Measurements from ENCODE around the gene PMF1.

The PMF1 gene

GRCh38 chr1:156270314-156270713, 57.5 kb downstream of the PMF1 start:
- H3K36me3 Mint-ChIP-seq (ENCODE audit: low read depth) = peaks cover 75% of the 10 kb centered on the region
- no peaks in the 10 kb centered on the region for H3K27me3 Mint-ChIP-seq (ENCODE audit: low read depth)
- H3K4me1 Mint-ChIP-seq = no peaks in the 10 kb centered on the region
- no peaks in the 10 kb centered on the region for H3K9me3 Mint-ChIP-seq
- H3K27ac Mint-ChIP-seq = no peak overlapping the region
- no peak for TF ChIP-seq CTCF (IDR thresholded peaks at IDR 0.05; ENCODE audit: unreplicated experiment in 3 of 3)
- H3K4me3 Mint-ChIP-seq = no peak overlapping the region

GRCh38 chr1:156276532-156276931, 63.7 kb downstream of the PMF1 start:
- Mint-ChIP-seq H3K4me3 (no peak overlapping the region), H3K27me3 (ENCODE audit: low read depth) (no peaks in the 10 kb centered on the region), H3K27ac (no peak overlapping the region), H3K4me1 (peaks cover 17% of the 10 kb centered on the region), H3K9me3 (no peaks in the 10 kb centered on the region), H3K36me3 (ENCODE audit: low read depth) (peaks cover 68% of the 10 kb centered on the region)
- TF ChIP-seq CTCF (IDR thresholded peaks at IDR 0.05; ENCODE audit: unreplicated experiment in 3 of 3) = no peak

- H3K9me3 Mint-ChIP-seq = no peaks in the 10 kb centered on the region
- no peak for TF ChIP-seq CTCF (IDR thresholded peaks at IDR 0.05; ENCODE audit: unreplicated experiment in 3 of 3)
- no peak overlapping the region for H3K27ac Mint-ChIP-seq
- H3K4me1 Mint-ChIP-seq = peaks cover 19% of the 10 kb centered on the region
- H3K4me3 Mint-ChIP-seq = no peak overlapping the region
- H3K27me3 Mint-ChIP-seq (ENCODE audit: low read depth) = no peaks in the 10 kb centered on the region
- peaks cover 64% of the 10 kb centered on the region for H3K36me3 Mint-ChIP-seq (ENCODE audit: low read depth)
Observed at GRCh38 chr1:156276966-156277381, 64.2 kb downstream of the PMF1 start.

GRCh38 chr1:156279837-156280236, 67.0 kb downstream of the PMF1 start:
- H3K27me3 Mint-ChIP-seq (ENCODE audit: low read depth) = no peaks in the 10 kb centered on the region
- peaks cover 33% of the 10 kb centered on the region for H3K4me1 Mint-ChIP-seq

GRCh38 chr1:156281281-156281680, 68.5 kb downstream of the PMF1 start:
- peak overlapping the region; percentile 91 to 96 (median 93) for H3K4me3 Mint-ChIP-seq
- H3K9me3 Mint-ChIP-seq = no peaks in the 10 kb centered on the region
- H3K36me3 Mint-ChIP-seq (ENCODE audit: low read depth) = peaks cover 26% of the 10 kb centered on the region
- no peaks in the 10 kb centered on the region for H3K27me3 Mint-ChIP-seq (ENCODE audit: low read depth)
- H3K27ac Mint-ChIP-seq = peak overlapping the region in 2 of 3 experiments; percentile 94 to 97
- TF ChIP-seq CTCF (IDR thresholded peaks at IDR 0.05; ENCODE audit: unreplicated experiment in 3 of 3) = no peak
- H3K4me1 Mint-ChIP-seq = peaks cover 33% of the 10 kb centered on the region

More at GRCh38 chr1:156279837-156280236, 67.0 kb downstream of the PMF1 start:
- peak overlapping the region; percentile 69 to 82 (median 74) for H3K4me3 Mint-ChIP-seq
- no peak for TF ChIP-seq CTCF (IDR thresholded peaks at IDR 0.05; ENCODE audit: unreplicated experiment in 3 of 3)
- no peaks in the 10 kb centered on the region for H3K9me3 Mint-ChIP-seq
- H3K27ac Mint-ChIP-seq = peak overlapping the region in 1 of 3 experiments; percentile 34
- H3K36me3 Mint-ChIP-seq (ENCODE audit: low read depth) = peaks cover 37% of the 10 kb centered on the region

GRCh38 chr1:156281693-156282478, 69.1 kb downstream of the PMF1 start:
- no peaks in the 10 kb centered on the region for H3K9me3 Mint-ChIP-seq
- H3K4me3 Mint-ChIP-seq = peak overlapping the region; percentile 91 to 96 (median 93)
- peaks cover 20% of the 10 kb centered on the region for H3K36me3 Mint-ChIP-seq (ENCODE audit: low read depth)
- no peaks in the 10 kb centered on the region for H3K27me3 Mint-ChIP-seq (ENCODE audit: low read depth)
- H3K4me1 Mint-ChIP-seq = peaks cover 33% of the 10 kb centered on the region
- no peak for TF ChIP-seq CTCF (IDR thresholded peaks at IDR 0.05; ENCODE audit: unreplicated experiment in 3 of 3)
- H3K27ac Mint-ChIP-seq = peak overlapping the region; percentile 89 to 97 (median 94)

Measured in nephron (organoid).